ENCODE data around the gene PRKRIP1.
A peak's percentile ranks its signal among the peaks of the same experiment; 100 is the strongest.
"Not testable (repeated sequence)": the region's sequence is repeated elsewhere in the genome, so short reads cannot be mapped to it uniquely, and the experiment has no call there.

PRKRIP1 gene, protein sequence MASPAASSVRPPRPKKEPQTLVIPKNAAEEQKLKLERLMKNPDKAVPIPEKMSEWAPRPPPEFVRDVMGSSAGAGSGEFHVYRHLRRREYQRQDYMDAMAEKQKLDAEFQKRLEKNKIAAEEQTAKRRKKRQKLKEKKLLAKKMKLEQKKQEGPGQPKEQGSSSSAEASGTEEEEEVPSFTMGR

DNA sequence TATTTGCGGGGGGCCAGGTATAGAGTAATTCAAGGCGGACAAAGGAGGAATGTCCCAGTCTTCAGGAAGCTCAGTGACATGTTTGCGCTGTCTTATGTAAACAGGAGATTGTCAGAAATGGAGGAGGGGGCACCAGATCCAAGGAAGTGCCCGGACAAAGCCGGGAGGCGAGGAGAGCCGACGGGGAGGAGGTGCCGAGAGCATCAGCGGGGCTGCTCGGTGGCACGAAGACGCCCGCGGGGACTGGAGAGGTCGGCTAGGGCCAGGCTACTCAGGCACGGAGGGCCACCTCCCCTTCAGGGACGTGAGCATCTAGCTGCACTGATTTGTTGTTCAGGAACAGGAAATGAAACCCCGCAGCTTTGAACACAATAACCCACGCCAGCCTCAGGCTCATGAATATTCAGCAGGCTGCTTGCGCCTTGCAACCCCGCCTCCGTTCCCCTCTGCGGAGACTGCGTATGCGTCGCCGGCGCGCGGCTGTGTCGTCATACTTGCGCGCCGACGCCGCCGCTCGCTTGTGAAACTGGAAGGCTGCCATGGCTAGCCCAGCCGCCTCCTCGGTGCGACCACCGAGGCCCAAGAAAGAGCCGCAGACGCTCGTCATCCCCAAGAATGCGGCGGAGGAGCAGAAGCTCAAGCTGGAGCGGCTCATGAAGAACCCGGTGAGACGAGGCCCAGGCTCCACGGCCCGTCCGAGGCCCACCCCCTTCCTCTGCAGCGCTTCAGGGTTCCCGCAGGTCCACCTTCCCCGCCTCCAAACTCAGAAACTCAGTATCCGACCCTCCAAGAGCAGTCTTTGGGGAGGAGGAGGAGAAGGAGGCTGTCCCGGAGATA is at the start of gene PRKRIP1:
TSS of gene PRKRIP1 (plus strand) at position 491 of the 837 bp plus-strand sequence. CDS start at position 540, 49 bp downstream.
- DNase-seq, result peak; percentile 79 to 82

DNA sequence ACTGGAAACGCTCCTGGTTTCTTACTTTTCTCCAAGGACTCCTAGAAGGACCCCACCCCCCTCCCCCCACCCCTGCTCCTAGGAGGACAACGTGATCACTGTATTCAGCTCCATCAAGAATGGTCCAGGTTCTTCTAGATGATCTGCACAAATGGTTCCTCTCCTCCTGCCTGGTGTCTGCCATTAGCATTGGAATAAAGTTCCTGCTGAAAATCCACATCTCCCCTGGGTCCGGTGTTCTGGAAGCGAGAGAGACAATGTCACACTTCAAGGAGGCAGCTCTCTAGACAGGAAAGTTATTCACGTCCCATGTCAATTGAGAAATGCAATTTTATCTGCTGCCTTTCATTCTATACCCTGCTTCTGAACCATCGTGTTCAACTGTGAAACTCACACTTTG is 49.2 kb upstream of the PRKRIP1 start:
- not testable (repeated sequence) for DNase-seq

DNA sequence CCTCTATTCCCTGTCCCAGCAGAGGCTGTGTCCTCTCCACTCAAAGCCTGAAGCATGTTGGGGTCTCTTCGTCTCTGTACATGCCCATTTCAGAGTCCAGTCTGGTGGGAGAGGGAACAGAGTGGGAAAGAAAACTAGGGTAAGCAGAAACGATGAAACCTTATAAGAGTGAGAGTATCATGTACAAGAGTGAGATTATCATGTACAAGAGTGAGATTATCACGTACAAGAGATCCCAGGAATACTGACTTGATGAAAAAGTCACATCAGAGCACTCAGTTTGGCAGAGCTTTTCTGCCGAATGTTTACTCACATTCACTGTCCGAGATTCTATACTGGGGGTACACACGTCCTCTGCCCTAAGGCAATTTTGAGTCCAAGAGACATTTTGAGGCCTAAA is 39.8 kb upstream of the PRKRIP1 start, which contains the start of gene SPDYE6:
TSS of gene SPDYE6 (minus strand) at position 101 of the 400 bp plus-strand sequence. CDS start 421 bp downstream, outside the sequence.
- DNase-seq, result not testable (repeated sequence)

DNA sequence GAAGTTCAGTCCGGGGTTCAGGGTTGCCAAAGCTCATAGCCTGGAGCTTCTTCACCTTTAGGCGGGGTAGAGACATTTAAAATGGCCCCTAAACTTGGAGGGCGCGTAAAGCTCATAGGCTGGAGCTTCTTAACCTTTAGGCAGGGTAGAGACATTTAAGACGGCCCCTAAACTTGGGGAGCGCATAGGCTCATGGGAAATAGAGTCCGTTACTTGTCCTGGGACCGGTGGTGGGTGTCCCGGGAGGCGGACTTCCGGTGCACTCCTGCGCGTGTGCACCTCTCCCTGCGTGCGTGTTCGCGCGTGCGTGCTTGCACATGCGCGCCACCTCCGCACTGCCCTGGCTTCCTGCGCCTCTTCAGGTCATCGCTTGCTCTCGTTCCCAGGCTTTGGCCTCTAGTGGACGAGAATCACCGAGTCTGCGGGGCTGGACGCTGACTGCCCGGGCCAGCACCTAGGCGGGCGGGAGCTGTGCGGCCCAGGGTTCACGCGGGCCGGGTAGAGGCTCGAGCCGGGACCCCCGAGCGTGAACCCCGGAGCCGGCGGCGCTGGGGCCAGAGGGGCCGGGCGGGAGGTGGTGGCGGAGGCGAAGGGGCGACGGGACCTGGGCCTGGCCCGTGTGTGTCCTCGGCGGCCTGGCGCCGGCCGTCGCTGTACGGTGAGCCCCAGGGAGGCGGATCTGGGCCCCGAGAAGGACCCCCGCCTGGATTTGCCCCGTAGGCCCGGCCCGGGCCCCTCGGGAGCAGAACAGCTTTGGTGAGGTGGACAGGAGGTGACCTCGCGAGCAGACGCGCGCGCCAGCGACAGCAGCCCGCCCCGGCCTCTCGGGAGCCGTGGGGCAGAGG is 32.4 kb upstream of the PRKRIP1 start:
- DNase-seq, result peak; percentile 91 to 92

DNA sequence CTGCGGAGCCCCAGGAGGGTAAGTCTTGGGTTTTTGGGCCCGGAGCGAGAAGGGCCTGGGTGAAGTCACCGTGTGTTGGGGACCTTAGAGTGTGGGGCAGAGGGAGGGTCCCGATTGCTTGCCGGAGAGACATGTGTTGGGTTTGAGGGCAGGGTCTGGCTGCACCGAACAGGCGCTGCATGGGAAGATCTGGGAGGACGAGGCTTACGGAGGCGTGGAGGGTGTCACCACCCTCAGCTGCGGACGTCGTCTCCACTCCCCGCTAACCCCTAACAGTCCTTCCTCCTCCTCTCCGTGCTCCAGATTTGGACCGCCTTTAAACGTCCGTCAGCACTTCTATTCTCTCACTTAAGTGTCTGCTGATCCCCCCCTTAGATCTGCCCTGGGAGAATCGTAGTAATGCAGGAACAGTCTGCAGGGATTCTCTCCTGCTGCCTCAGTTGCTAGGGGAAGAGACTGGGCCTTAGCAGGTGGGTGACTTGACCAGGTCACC is 31.7 kb upstream of the PRKRIP1 start:
- peak; percentile 12 to 24 for DNase-seq

DNA sequence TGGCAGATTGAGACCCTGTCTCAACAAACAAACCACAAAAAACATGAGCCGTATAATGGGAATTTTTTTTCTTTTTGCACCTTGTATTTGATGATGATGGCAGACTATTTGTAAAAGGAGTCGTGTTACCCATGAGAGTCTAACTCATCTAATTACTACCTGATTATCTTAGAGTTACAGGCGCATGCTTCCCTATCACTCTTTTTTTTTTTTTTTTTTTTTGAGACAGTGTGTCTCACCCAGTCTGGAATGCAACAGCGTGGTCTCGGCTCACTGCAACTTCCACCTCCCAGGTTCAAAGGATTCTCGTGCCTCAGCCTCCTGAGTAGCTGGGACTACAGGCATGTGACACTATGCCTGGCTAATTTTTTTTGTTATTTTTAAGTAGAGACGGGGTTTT is 30.8 kb upstream of the PRKRIP1 start:
- DNase-seq, result not testable (repeated sequence)

DNA sequence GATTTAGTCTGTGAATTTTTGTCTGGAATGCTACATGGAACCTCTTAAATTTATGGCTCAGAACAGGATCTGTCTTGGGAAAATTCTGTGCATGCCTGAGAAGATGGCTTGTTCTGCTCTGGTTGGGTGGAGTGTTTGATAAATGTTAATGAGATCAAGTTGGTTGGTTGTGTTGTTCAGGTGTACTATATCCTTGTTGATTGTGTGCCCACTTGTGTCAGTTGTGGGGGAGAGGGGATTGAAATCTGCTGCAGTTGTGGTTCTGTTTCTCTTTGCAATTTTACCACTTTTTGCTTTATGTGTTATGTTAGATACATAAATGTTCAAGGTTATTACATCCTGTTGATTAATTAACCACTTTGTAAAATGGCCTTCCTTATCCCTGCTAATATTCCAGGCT is 26.1 kb upstream of the PRKRIP1 start:
- DNase-seq, result not testable (repeated sequence)

DNA sequence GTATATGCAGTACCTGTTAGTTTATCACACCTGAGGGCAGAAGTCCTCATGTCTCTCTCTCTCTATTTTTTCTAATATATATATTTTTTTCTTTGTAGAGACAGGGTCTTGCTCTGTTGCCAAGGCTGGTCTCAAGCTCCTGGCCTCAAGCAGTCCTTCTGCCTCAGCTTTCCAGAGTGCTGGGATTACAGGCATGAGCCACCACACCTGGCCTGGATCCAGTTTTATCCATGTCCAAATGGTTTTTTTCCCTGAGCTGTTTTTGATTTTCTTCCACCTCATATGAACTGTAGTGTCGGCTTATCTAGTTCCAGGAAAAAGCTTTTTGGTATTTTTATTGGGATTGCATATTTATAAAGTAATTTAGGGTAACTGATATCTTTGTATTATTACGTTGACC is 23.4 kb upstream of the PRKRIP1 start:
- DNase-seq, result not testable (repeated sequence)

DNA sequence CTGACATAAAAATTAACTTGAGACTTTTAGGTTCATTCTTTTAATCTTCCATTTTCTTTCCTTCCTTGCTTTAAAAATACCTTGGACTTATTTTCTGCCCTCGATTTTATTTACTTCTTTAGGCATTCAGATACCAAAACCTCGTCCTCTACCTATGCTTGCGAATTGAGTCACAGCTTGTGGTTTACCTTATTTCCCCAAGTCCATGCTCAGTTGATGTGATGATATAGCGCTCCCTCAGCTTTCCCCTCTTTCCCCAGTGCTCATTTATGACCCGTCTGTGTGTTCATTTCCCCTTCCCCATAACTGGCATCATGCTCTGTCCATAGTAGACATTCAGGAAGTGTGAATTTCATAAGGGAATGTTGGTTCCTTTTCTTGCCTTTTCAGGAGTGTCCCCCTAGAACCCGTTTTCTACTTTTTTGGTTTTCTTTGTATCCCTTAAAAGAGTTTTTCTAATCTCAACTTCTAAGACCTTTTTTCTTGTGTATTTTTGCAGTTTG is 19.1 kb upstream of the PRKRIP1 start:
- no peak for DNase-seq

DNA sequence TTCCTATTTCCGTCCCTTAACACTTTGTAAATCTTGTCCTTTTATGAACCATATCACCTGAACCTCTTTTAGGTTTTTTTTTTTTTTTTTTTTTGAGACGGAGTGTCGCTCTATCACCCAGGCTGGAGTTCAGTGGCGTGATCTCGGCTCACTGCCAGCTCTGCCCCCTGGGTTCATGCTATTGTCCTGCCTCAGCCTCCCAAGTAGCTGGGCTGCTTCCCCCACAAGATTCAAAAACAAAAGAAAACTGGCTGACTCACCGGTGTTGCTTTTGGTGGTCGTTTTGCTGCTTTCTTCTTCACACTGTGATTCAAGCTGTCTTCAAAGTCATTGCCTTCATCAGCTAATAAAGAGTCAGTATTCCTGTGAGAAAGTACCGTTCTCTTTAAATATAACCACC is 15.3 kb upstream of the PRKRIP1 start:
- not testable (repeated sequence) for DNase-seq

DNA sequence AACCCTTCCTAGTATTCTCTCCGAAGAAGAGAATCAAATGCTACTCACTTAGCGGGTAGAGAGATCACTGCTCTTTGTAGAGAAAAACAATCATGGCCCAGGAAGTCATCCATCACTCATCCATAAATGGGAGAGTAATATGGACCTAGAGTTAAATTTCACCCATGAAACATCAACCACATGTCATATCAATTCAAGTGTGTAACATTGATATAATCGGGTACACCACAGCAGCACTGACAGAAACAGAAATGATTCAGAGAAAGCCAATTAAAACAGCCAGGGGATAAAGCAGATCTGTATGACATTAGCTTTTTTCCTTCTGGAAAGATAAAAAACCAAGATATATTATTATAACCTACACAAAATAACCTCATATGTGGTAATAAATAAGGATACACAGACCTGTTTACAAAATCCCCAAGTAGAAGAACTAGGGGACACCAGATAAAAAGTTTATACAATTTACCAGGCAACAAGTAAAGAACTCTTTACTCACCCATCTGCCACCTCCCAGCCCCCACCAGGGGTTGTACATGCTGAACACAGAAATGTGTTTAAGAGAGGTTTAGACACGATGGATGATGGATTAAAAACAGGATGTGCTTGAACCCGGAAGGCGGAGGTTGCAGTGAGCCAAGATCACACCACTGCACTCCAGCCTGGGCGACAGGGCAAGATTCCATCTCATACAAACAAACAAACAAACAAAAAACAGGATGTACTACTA is 14.3 kb upstream of the PRKRIP1 start:
- not testable (repeated sequence) for DNase-seq

DNA sequence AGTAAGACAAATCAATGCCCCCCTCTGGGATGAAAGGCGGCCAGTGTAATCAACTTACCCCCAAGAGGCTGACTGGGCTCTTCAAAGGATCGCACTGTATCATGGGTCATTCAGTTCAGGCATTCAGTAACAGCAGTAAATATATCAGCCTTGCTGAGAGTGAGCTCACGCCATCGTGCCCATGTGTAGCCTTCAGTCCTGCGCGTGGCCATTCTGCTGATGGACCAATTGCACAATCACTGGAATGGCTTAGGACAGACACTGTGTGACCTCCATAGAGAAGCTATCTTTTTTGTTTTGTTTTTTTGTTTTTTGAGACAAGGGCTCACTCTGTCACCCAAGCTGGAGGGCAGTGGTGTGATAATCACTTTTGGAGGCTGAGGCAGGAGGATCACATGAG is 9.1 kb upstream of the PRKRIP1 start:
- DNase-seq, result no peak

DNA sequence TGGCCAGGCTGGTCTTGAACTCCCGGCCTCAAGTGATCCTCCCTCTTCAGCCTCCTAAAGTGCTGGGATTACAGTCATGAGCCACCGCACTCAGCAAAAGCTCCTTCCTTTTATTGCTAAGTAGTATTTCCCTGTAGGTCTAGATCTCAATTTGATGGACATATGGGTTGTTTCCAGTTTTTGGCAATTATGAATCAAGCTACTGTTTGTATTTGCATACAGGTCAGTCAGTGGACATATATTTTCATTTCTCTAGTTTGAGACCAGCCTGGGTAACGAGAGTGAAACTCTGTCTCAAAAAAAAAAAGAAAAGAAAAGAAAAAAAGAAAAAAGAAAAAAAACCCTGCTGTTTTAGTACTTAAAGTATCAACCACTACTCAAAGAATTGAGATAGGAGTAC is 6.4 kb upstream of the PRKRIP1 start:
- DNase-seq, result no peak

DNA sequence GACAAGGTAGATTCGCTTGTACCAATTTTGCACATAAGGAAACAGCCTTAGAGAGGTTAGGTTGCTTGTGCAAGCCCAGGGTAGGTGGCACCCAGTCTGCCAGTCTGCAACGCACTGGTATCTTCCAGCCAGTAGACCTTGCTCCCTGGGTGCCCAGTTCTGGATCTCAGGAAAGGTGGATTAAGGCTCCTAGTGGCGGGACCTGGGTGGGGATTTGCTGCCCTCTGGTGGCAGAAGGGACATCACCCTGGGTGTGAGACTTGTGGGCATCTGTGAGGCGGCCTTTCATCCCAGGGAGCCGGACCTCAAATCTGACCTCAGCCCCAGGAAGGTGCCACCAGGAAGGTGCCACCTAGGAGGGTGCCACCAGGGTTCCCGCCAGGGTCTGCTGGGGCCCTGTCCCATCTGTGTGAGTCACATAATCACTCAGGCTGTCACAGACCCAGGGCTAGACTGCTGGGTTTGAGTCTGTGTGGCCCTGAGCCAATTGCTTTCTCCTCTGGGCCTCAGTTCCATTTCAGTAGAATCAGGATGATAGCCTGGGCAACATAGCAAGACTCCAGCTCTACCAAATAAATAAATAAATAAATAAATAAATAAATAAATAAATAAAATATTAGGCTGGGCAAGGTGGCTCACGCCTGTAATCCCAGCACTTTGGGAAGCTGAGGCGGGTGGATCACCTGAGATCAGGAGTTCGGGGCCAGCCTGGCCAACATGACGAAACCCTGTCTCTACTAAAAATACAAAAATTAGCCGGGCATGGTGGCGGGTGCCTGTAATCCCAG is 5.3 kb upstream of the PRKRIP1 start:
- DNase-seq, result peak; percentile 78

DNA sequence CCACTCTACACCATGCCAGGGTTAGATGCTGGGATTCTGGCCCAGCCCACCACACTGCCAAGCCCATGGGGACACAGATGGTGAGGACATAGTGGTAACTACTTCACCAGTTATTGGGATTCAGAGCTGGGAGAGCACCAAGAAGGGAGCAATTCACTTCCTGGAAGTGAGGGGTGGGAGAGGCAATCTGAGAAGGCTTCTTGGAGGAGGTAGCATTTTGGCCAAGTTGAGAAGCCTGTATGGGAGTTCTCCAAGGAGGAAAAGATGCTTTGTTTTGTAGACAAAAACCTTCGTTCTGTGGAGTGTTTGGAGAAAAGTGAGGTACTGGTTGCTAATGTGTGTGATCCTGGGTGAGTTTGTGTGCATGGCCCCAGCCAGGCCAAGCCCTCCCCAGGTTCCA is 3.8 kb upstream of the PRKRIP1 start:
- no peak for DNase-seq

DNA sequence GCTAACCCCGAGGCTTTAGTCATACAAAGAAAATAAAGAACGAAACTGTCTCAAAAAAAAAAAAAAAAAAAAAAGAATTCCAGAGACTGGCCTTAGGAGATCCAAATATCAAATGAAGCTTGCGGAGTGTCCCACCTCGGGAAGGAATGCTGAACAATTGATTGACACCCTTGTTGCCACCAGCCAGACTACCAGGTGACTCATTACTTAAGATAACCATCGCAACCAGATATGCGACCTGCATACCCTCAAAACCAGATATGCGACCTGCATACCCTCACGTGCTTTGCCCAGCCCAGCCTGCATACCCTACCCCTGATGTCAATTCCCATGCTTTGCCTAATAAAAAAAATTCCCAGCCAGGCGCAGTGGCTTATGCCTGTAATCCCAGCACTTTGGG is 2.7 kb upstream of the PRKRIP1 start:
- no peak for DNase-seq

DNA sequence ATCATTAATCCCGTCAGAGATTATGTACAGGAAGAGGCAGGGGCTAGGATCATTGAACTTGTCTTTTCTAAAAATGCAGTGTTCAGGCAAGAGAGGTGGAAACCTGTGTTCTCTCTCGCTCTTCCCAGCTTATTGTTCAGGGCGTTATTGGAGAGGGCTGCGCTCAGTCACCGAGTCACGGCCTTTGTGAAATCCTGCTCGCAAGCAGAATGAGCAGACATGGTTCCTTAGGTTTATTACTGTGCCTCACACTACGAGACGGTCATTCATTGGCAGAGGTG is 631 bp upstream of the PRKRIP1 start:
- DNase-seq, result no peak

DNA sequence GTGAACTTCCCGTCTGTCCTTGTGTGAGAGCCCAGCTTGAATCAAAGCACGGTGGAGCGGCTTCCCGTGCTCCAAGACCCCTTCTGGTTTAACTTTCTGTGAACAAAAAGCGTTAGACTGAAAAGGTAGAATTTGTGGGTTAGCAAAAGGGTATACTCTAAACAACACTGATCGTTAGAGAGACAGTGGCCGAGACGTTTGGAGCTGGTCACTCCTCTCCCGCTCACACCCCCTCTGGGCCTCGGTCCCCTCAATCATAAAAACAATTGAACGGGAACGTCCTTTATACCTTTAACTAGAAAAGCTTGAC is 502 bp downstream of the PRKRIP1 start:
- no peak for DNase-seq

DNA sequence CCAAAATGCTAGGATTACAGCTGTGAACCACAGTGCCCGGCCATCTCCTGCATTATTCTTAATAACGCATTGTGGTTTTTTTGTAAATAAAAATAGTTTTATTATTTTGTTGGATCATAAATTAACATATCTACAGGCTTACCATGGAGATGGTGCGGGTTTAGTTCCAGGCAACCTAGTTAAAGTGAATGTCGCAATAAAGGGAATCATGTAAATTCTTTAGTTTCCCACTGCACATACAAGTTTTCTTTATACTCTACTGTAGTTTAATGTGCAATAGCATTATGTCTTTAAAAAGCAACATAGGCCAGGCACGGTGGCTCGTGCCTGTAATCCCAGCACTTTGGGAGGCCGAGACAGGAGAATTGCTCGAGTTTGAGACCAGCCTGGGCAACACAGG is 2.4 kb downstream of the PRKRIP1 start:
- DNase-seq, result no peak

DNA sequence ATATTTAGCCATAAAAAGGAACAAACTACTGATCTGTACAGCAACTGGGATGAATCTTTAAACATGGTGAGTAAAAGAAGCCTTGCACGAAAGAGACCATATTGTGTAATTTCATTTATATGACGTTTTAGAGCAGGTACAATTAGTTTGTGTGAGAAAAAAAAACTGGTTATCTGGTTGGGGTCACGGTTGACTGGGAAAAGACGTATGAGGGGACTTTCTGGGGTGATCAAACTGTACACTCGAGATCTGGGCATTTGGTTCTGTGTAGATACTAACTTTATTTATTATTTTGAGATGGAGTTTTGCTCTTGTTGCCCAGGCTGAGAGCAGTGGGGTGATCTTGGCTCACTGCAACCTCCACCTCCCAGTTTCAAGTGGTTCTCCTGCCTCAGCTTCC is 4.2 kb downstream of the PRKRIP1 start:
- no peak for DNase-seq

DNA sequence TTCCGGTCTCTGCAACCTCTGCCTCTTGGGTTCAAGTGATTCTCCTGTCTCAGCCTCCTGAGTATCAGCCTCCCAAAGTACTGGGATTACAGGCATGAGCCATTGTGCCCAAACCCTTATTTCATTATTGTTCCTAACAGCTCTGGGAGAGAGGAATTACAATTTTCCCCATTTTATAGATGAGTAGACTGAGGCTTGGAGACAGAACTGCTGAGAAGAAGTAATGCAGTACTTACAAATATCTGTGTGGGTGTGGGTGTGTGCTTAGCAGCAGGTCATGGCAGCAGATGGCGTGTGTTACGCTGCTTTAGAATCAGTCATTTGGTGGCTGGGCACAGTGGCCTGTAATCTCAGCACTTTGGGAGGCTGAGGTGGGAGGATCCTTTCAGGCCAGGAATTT is 7.4 kb downstream of the PRKRIP1 start:
- DNase-seq, result no peak

Measured in stimulated activated CD4-positive, alpha-beta T cell treated with anti-CD3 and anti-CD28 coated beads, Interleukin-2, amount 100 ng/mL, for 24 hours (primary cell).